Breast epithelium (tissue), 3 donors: ENCODE measurements around the gene UBE3C.

Experiments used
- CTCF ChIP-seq, 3 donors: fragments of 450-650 bp; IDR thresholded peaks; one replicate each; pipeline ENCODE4 v1.5.1; 2016 to 2017; ENCODE audit warnings: antibody characterized with exemption in 3 of 3, mild to moderate bottlenecking in 3 of 3, moderate library complexity in 3 of 3
- POLR2A ChIP-seq: fragments of 450-650 bp; IDR thresholded peaks from one replicate; pipeline ENCODE4 v1.6.1; 2016; ENCODE audit warnings: antibody characterized with exemption, mild to moderate bottlenecking, moderate library complexity

- no peak for TF ChIP-seq CTCF (IDR thresholded peaks at IDR 0.05)
- TF ChIP-seq POLR2A: no peak
Observed at GRCh38 chr7:157129907-157130460, 8.7 kb upstream of the UBE3C start.
